HEK293T (cell line): ENCODE results near the gene FRYL.
A peak's percentile ranks its signal among the peaks of the same experiment; 100 is the strongest.

Experiments
- CTCF ChIA-PET: fragments of 350-600 bp; formaldehyde crosslinking; extraction: SDS; loops from one replicate; lab custom pipeline; 2021; ENCODE audit warnings: antibody characterized with exemption, inconsistent platforms; lab: Yijun Ruan, JAX
- POLR2A ChIA-PET: fragments of 350-600 bp; formaldehyde crosslinking; extraction: SDS; loops from one replicate; lab custom pipeline; 2020; ENCODE audit warnings: antibody characterized with exemption, inconsistent platforms; lab: Yijun Ruan, JAX
- DNase-seq: peaks from one replicate; pipeline ENCODE4 v3.0.0; 2012; ENCODE audit warnings: mixed read lengths; ENCODE audit errors: extremely low spot score
- ARNT ChIP-seq: fragments of 450-650 bp; IDR thresholded peaks from 2 replicates; pipeline ENCODE4 v1.6.1; 2017; ENCODE audit warnings: mild to moderate bottlenecking
- BHLHE40 ChIP-seq: fragments of 450-650 bp; IDR thresholded peaks from 2 replicates; pipeline ENCODE4 v1.6.1; 2016; ENCODE audit warnings: mild to moderate bottlenecking, moderate library complexity, borderline replicate concordance
- CTBP1 ChIP-seq: fragments of 450-650 bp; IDR thresholded peaks from 2 replicates; pipeline ENCODE4 v1.6.1; 2016; ENCODE audit warnings: borderline replicate concordance
- ELF4 ChIP-seq: fragments of 450-650 bp; IDR thresholded peaks from 2 replicates; pipeline ENCODE4 v1.6.1; 2017; ENCODE audit warnings: antibody characterized with exemption
- FOXA1 ChIP-seq: fragments of 450-650 bp; IDR thresholded peaks from 2 replicates; pipeline ENCODE4 v1.6.1; 2016; ENCODE audit warnings: mild to moderate bottlenecking
- FOXK2 ChIP-seq: fragments of 450-650 bp; IDR thresholded peaks from 2 replicates; pipeline ENCODE4 v1.6.1; 2016; ENCODE audit warnings: mild to moderate bottlenecking
- FOXM1 ChIP-seq: fragments of 450-650 bp; IDR thresholded peaks from 2 replicates; pipeline ENCODE4 v1.6.1; 2017; ENCODE audit warnings: mild to moderate bottlenecking, borderline replicate concordance
- HDGF ChIP-seq: fragments of 450-650 bp; IDR thresholded peaks from 2 replicates; pipeline ENCODE4 v1.6.1; 2017; ENCODE audit warnings: antibody characterized with exemption, borderline replicate concordance
- L3MBTL2 ChIP-seq: fragments of 450-650 bp; conservative IDR thresholded peaks from 2 replicates; pipeline ENCODE4 v1.6.1; 2016; ENCODE audit warnings: mild to moderate bottlenecking
- LEF1 ChIP-seq: fragments of 450-650 bp; IDR thresholded peaks from 2 replicates; pipeline ENCODE4 v1.6.1; 2017; ENCODE audit warnings: mild to moderate bottlenecking, borderline replicate concordance
- NFRKB ChIP-seq: fragments of 450-650 bp; IDR thresholded peaks from 2 replicates; pipeline ENCODE4 v1.6.1; 2016; ENCODE audit warnings: mild to moderate bottlenecking, moderate library complexity
- SP1 ChIP-seq: fragments of 450-650 bp; IDR thresholded peaks from 2 replicates; pipeline ENCODE4 v1.6.1; 2017
- SUZ12 ChIP-seq: fragments of 450-650 bp; IDR thresholded peaks from 2 replicates; pipeline ENCODE4 v1.6.1; 2016; ENCODE audit warnings: mild to moderate bottlenecking
- TARDBP ChIP-seq: fragments of 450-650 bp; IDR thresholded peaks from 2 replicates; pipeline ENCODE4 v1.6.1; 2016
- ZNF384 ChIP-seq: fragments of 450-650 bp; IDR thresholded peaks from 2 replicates; pipeline ENCODE4 v1.6.1; 2016
- TF ChIP-seq, protein P1 (sequence below): fragments of 450-650 bp; IDR thresholded peaks from 2 replicates; pipeline ENCODE4 v1.6.1; 2016

Gene FRYL

DNA sequence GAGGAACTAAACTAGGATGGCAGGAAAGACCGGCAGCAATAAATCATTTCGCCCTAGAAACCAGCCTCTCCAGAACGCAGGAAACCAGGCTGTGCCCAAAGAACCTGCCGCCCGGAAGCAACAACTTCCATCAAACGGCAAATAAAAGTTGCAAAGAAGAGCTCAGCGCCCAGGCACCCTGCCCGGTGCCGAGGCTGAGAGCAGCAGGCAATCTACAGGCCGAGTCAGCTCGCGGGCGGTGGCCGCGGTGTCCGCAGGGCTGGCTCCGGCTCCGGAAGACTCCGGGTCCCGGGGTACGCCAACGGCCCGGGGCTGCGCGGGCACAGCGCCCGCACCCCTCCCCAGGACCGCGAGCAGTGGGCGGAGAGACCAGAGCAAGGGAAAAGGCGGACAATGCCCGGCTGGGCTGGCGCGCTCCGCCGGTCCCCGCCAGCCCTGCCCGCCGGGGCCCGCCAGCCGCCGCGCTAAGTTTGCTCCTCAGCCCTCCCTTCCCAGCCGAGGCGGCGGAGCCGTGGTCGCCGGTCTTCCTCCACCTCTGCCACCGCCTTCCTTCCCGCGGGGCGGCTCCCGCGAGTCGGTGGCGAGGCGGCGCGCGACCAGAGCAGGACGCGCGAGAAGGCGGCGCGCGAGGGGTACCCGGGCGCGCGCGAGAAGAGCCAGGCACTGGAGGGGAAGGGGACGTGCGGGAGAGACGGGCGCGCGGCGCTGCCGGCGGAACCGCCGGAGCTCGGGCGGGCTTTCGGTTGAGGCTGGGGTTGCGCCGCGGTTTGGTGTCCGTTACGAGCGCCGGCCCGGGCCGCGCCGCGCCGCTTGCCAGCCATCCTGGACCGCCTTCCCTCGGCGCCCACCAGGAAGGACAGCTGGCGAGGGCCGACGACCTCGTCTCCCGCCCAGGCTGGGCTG lies 733 bp downstream of the FRYL start:
- ChIA-PET POLR2A (interaction anchor here (0.6 kb wide), 1 partner anchor 51 kb away, joined by 3 read pairs; the partner anchor contains the start of gene OCIAD1), CTCF (no interaction called here)
- TF ChIP-seq, protein P1, sequence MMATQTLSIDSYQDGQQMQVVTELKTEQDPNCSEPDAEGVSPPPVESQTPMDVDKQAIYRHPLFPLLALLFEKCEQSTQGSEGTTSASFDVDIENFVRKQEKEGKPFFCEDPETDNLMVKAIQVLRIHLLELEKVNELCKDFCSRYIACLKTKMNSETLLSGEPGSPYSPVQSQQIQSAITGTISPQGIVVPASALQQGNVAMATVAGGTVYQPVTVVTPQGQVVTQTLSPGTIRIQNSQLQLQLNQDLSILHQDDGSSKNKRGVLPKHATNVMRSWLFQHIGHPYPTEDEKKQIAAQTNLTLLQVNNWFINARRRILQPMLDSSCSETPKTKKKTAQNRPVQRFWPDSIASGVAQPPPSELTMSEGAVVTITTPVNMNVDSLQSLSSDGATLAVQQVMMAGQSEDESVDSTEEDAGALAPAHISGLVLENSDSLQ = peak; percentile 63
- TF ChIP-seq BHLHE40 = no peak
- peak; percentile 12 for DNase-seq

- no peak for DNase-seq
- TF ChIP-seq SP1 (no peak), FOXM1 (no peak), FOXA1 (no peak), CTBP1 (no peak), LEF1 (no peak), TARDBP (no peak), SUZ12 (no peak), HDGF (no peak), ZNF384 (no peak), NFRKB (no peak), ELF4 (no peak), FOXK2 (no peak), BHLHE40 (no peak), ARNT (no peak), L3MBTL2 (no peak)
- TF ChIP-seq, protein P1 = no peak
- POLR2A ChIA-PET = interaction anchor here (0.6 to 0.7 kb wide), 2 partner anchors 52 to 191 kb away, joined by 3 read pairs; partner anchors contain the start of gene OCIAD1
- CTCF ChIA-PET = no interaction called here
These were observed 1.5 kb downstream of the FRYL start for GRCh38 chr4:48778431-48779094.

DNA sequence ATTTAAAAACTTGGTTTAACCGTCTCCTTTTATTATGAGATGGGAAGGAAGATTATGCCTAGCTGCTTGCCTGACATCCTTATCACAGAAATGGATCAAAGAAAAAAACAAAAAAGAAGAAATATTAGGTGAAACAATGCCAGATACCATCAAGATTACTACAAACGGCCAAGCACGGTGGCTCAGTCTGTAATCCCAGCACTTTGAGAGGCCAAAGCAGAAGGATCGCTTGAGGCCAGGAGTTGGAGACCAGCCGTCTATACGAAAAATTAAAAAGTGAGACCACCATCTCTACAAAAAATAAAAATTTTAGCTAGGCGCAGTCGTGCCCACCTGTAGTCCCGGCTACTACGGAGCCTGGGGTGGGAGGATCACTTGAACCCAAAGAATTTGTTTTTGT lies 2.3 kb downstream of the FRYL start:
- TF ChIP-seq HDGF (no peak), BHLHE40 (no peak), ZNF384 (no peak), LEF1 (no peak), CTBP1 (no peak), TARDBP (no peak), SP1 (no peak)
- CTCF ChIA-PET = no interaction called here

DNA sequence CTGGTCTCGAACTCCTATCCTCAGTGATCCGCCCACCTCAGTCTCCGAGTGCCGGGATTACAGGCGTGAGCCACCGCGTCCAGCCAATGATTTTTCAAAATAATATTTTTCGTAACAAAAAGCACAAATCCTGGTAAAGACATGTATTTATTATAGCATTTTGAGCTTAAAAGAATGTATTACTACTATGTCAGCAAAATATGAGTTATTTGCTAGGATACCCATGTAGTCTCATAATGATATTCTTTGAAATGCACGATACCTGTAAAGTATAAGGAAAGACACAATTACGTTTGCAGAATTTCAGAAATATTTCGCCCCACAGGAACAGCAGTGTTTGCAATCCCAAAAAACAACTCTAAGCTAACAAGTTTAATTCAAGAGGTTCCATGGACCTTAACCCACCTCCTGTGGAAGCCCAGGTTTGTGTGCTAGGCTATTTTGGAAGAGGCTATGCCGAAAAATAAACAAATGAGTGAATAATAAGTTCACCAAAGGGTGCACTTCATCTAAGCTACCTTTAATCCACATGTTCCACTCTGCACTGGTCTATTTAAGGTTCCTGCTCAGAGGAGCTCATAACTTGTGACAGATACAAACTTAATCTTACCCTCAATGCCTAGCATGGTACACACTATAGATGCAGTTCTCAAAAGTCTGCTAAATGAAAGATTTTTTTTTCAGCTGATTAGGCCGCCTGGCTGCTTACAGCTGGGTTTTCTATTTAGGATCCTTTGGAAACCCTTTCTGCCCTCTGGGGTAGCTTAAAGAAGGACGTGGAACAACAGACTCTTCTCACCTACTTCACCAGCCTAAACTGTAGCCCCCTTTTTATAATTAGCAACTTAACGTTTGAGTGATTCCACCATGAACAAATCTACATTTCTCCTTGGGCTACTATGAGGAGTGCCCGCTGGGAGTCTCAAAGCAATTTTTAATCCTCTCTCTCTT lies 5.0 kb downstream of the FRYL start:
- ChIA-PET POLR2A (interaction anchor here (0.9 kb wide), 1 partner anchor 56 kb away, joined by 3 read pairs; the partner anchor contains the start of gene OCIAD1), CTCF (interaction anchor here (0.6 kb wide), 1 partner anchor 121 kb away, joined by 4 read pairs; no protein-coding TSS in a partner anchor)
- TF ChIP-seq TARDBP (no peak), CTBP1 (no peak), ELF4 (no peak), HDGF (no peak), FOXK2 (no peak), FOXM1 (no peak), SP1 (no peak), L3MBTL2 (no peak), LEF1 (no peak), ZNF384 (no peak), FOXA1 (no peak), ARNT (no peak), SUZ12 (no peak), BHLHE40 (no peak), NFRKB (no peak)
- TF ChIP-seq, protein P1 = no peak
- DNase-seq = no peak

More for the DNA sequence above, 2.3 kb downstream of the FRYL start:
- no peak for DNase-seq
- POLR2A ChIA-PET = interaction anchor here (0.7 kb wide), 1 partner anchor 191 kb away, joined by 3 read pairs; no protein-coding TSS in a partner anchor

DNA sequence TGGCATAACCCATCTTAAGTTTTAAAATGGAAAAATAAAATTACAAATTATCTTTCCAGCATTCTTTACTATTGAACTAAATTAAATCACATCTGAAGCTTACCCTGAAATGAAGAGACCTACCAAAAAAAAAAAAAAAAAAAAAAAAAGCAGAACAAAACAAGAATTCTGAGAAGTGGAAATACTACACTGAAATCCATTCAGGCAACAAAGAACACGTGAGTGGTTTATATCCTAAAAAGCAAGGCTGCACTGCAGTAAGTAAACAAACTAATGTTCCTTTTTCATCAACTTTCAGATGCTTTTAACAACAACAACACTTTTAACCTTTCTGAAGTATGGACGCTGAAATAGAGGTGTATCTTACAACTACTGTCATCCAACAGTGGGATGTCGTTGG lies 7.5 kb downstream of the FRYL start:
- no peak for TF ChIP-seq BHLHE40
- TF ChIP-seq ARNT = no peak
- ChIA-PET CTCF (no interaction called here), POLR2A (no interaction called here)
- DNase-seq = no peak
